Breast epithelium (tissue), 4 donors: Measurements from ENCODE around the gene NT5DC4. TPM values are rescaled to one million over a fixed set of nuclear protein-coding genes. Genes with fewer than 3 reads are reported as not detected.
A peak's percentile ranks its signal among the peaks of the same experiment; 100 is the strongest.

Experiments used
- DNase-seq, 2 donors: peaks; one replicate each; pipeline ENCODE4 v3.0.0-alpha.2; 2019; ENCODE audit warnings: low spot score in 2 of 2
- H3K27ac ChIP-seq, 2 donors: fragments of 200-600 bp; sonication (generic) in 1 of 2; one replicate each; pipeline ENCODE4 v1.5.1; 2016 to 2019; ENCODE audit warnings: mild to moderate bottlenecking in 1 of 2
- H3K27me3 ChIP-seq, 2 donors: fragments of 200-600 bp; sonication (generic) in 1 of 2; one replicate each; pipeline versions ENCODE4 v1.5.1 to v1.6.0; 2017 to 2019; ENCODE audit warnings: control low read depth in 1 of 2, mild to moderate bottlenecking in 1 of 2
- H3K36me3 ChIP-seq: fragments of 200-600 bp; one replicate; pipeline ENCODE4 v1.5.1; 2019
- H3K4me1 ChIP-seq, 2 donors: fragments of 200-600 bp; sonication (generic); one replicate each; pipeline ENCODE4 v1.5.1; 2016 to 2019; ENCODE audit warnings: control low read depth in 1 of 2
- H3K4me3 ChIP-seq, 3 donors: fragments of 200-600 bp; sonication (generic); 1 replicate in 2 of 3; 2 replicates in 1 of 3; pipeline ENCODE4 v1.5.1; 2016 to 2019; ENCODE audit warnings: mild to moderate bottlenecking in 3 of 3, moderate library complexity in 2 of 3
- H3K9me3 ChIP-seq, 2 donors: fragments of 200-600 bp; sonication (generic) in 1 of 2; one replicate each; pipeline ENCODE4 v1.5.1; 2016 to 2019; ENCODE audit warnings: control low read depth in 1 of 2
- CTCF ChIP-seq, 3 donors: fragments of 450-650 bp; IDR thresholded peaks; one replicate each; pipeline ENCODE4 v1.5.1; 2016 to 2017; ENCODE audit warnings: antibody characterized with exemption in 3 of 3, mild to moderate bottlenecking in 3 of 3, moderate library complexity in 3 of 3
- POLR2A ChIP-seq: fragments of 450-650 bp; IDR thresholded peaks from one replicate; pipeline ENCODE4 v1.6.1; 2016; ENCODE audit warnings: antibody characterized with exemption, mild to moderate bottlenecking, moderate library complexity
- POLR2AphosphoS5 ChIP-seq, 3 donors: sonication (generic); formaldehyde crosslinking; IDR thresholded peaks; one replicate each; pipeline ENCODE4 v1.6.1; 2017; ENCODE audit warnings: antibody characterized with exemption in 3 of 3
- intact Hi-C: fragments of 100-400 bp; cut with DNase I; formaldehyde crosslinking; loops from one replicate; pipeline ENCODE4 v1.15.1; 2023; ENCODE audit warnings: low total_unique reads
- total RNA-seq, 3 donors: library from RNA; depleted of rRNA; stranded (reverse); fragments of >200 nt; gene quantifications; one replicate each; pipeline ENCODE4 v1.1.0, GENCODE V29; 2016

NT5DC4 gene
- total RNA-seq, 3 donors from 2014 or later: not detected

- no peaks in the 10 kb centered on the region for H3K36me3 ChIP-seq
- intact Hi-C loops: loop anchor here (5.0 kb wide), 1 partner anchor 65 kb away; no protein-coding TSS in a partner anchor
- H3K9me3 ChIP-seq: no peaks in the 10 kb centered on the region
- H3K27ac ChIP-seq: peak overlapping the region; percentile 5 to 80
- DNase-seq: no peak
- no peak overlapping the region for H3K4me3 ChIP-seq
- TF ChIP-seq CTCF (IDR thresholded peaks at IDR 0.05) (no peak), POLR2AphosphoS5 (IDR thresholded peaks at IDR 0.05) (no peak), POLR2A (no peak)
- H3K27me3 ChIP-seq: no peaks in the 10 kb centered on the region
- H3K4me1 ChIP-seq: no peaks in the 10 kb centered on the region
Measured at GRCh38 chr2:112691881-112692281, 28.9 kb upstream of the NT5DC4 start.

GRCh38 chr2:112692495-112692911 is 28.3 kb upstream of the NT5DC4 start:
- peak overlapping the region; percentile 5 to 80 for H3K27ac ChIP-seq
- no peaks in the 10 kb centered on the region for H3K4me1 ChIP-seq
- TF ChIP-seq CTCF (IDR thresholded peaks at IDR 0.05): no peak
- TF ChIP-seq POLR2A: no peak
- no peak for TF ChIP-seq POLR2AphosphoS5 (IDR thresholded peaks at IDR 0.05)
- no peaks in the 10 kb centered on the region for H3K27me3 ChIP-seq
- no peak overlapping the region for H3K4me3 ChIP-seq
- H3K36me3 ChIP-seq: no peaks in the 10 kb centered on the region
- no peaks in the 10 kb centered on the region for H3K9me3 ChIP-seq
- intact Hi-C loops: loop anchor here (5.0 kb wide), 1 partner anchor 65 kb away; no protein-coding TSS in a partner anchor
- DNase-seq: peak in 1 of 2 donors; percentile 62

GRCh38 chr2:112692918-112693317 is 27.9 kb upstream of the NT5DC4 start:
- no peaks in the 10 kb centered on the region for H3K27me3 ChIP-seq
- TF ChIP-seq CTCF (IDR thresholded peaks at IDR 0.05): no peak
- TF ChIP-seq POLR2AphosphoS5 (IDR thresholded peaks at IDR 0.05): no peak
- no peak for TF ChIP-seq POLR2A
- peak overlapping the region; percentile 5 to 80 for H3K27ac ChIP-seq
- H3K36me3 ChIP-seq: no peaks in the 10 kb centered on the region
- H3K9me3 ChIP-seq: no peaks in the 10 kb centered on the region
- DNase-seq: no peak
- intact Hi-C loops: loop anchor here (5.0 kb wide), 1 partner anchor 66 kb away; no protein-coding TSS in a partner anchor
- H3K4me3 ChIP-seq: no peak overlapping the region
- no peaks in the 10 kb centered on the region for H3K4me1 ChIP-seq

GRCh38 chr2:112693596-112693995 is 27.2 kb upstream of the NT5DC4 start:
- DNase-seq: no peak
- intact Hi-C loops: loop anchor here (5.0 kb wide), 1 partner anchor 66 kb away; no protein-coding TSS in a partner anchor
- no peaks in the 10 kb centered on the region for H3K36me3 ChIP-seq
- H3K4me3 ChIP-seq: no peak overlapping the region
- H3K27me3 ChIP-seq: no peaks in the 10 kb centered on the region
- no peaks in the 10 kb centered on the region for H3K4me1 ChIP-seq
- no peak for TF ChIP-seq POLR2AphosphoS5 (IDR thresholded peaks at IDR 0.05)
- TF ChIP-seq POLR2A: no peak
- no peak for TF ChIP-seq CTCF (IDR thresholded peaks at IDR 0.05)
- H3K27ac ChIP-seq: no peak overlapping the region
- H3K9me3 ChIP-seq: no peaks in the 10 kb centered on the region

GRCh38 chr2:112694182-112694581 is 26.6 kb upstream of the NT5DC4 start:
- Histone ChIP-seq H3K4me3 (no peak overlapping the region), H3K27ac (no peak overlapping the region), H3K4me1 (no peaks in the 10 kb centered on the region), H3K9me3 (no peaks in the 10 kb centered on the region), H3K27me3 (no peaks in the 10 kb centered on the region), H3K36me3 (no peaks in the 10 kb centered on the region)
- DNase-seq: no peak
- no peak for TF ChIP-seq POLR2A
- TF ChIP-seq CTCF (IDR thresholded peaks at IDR 0.05): no peak
- no peak for TF ChIP-seq POLR2AphosphoS5 (IDR thresholded peaks at IDR 0.05)
- intact Hi-C loops: loop anchor here (5.0 kb wide), 1 partner anchor 67 kb away; no protein-coding TSS in a partner anchor
